A549 (cell line): ENCODE data around the gene CLDN7. TPM values are rescaled to one million over a fixed set of nuclear protein-coding genes. Genes with fewer than 3 reads are reported as not detected.

ENCODE experiments used
- ATAC-seq, 2 experiments: fragments of 200-7000 bp in 1 of 2; fragments of >200 bp in 1 of 2; cut with Nextera tagmentation in 1 of 2; cut with Tn5 transposase in 1 of 2; 3 replicates each; pipeline versions ENCODE4 v1.8.0 to v1.9.1; 2018 to 2020; ENCODE audit warnings: mild to moderate bottlenecking in 1 of 2, moderate library complexity in 1 of 2
- CTCF ChIA-PET: fragments of 300-600 bp; sonication (Branson Sonifier 250); formaldehyde crosslinking; extraction: SDS; loops from one replicate; lab custom pipeline; 2021; ENCODE audit warnings: antibody characterized with exemption, inconsistent platforms; lab: Yijun Ruan, JAX
- POLR2A ChIA-PET: fragments of 350-600 bp; formaldehyde crosslinking; extraction: SDS; loops from one replicate; lab custom pipeline; 2021; ENCODE audit warnings: antibody characterized with exemption, inconsistent platforms; lab: Yijun Ruan, JAX
- DNase-seq, 2 experiments: peaks; one replicate each; pipeline versions ENCODE4 v3.0.0 to v3.0.0-alpha.2; 2011 to 2016; ENCODE audit warnings: low read depth in 1 of 2, low spot score in 1 of 2
- FAIRE-seq: peaks from 2 replicates; lab custom pipeline; 2011; peaks lifted over from hg19 to GRCh38; lab: Jason Lieb, UNC
- H3K27ac ChIP-seq, 2 experiments: fragments of >200 bp; sonication (Bioruptor Twin); formaldehyde crosslinking; 3 replicates each; pipeline ENCODE4 v1.5.1; 2016 to 2017
- H3K4me1 ChIP-seq: fragments of >200 bp; sonication (Bioruptor Twin); formaldehyde crosslinking; 3 replicates; pipeline ENCODE4 v1.6.1; 2016
- H3K4me2 ChIP-seq: fragments of >200 bp; sonication (Bioruptor Twin); formaldehyde crosslinking; 3 replicates; pipeline ENCODE4 v1.6.1; 2016
- H3K4me3 ChIP-seq: fragments of >200 bp; sonication (Bioruptor Twin); formaldehyde crosslinking; 3 replicates; pipeline ENCODE4 v1.5.1; 2016
- H3K9me3 ChIP-seq: fragments of >200 bp; sonication (Bioruptor Twin); formaldehyde crosslinking; 3 replicates; pipeline ENCODE4 v1.6.1; 2016
- BCL3 ChIP-seq: fragments of >200 bp; sonication (Bioruptor Twin); formaldehyde crosslinking; IDR thresholded peaks from 3 replicates; pipeline ENCODE4 v1.6.1; 2016
- CEBPB ChIP-seq, 2 experiments: fragments of >200 bp in 1 of 2; sonication (Bioruptor Twin) in 1 of 2; formaldehyde crosslinking in 1 of 2; IDR thresholded peaks; 2 replicates each; pipeline ENCODE4 v1.6.1; 2012 to 2016
- CHD2 ChIP-seq: fragments of 150-350 bp; IDR thresholded peaks from 2 replicates; pipeline ENCODE4 v1.6.1; 2014; ENCODE audit warnings: low read length; ENCODE audit not compliant: partially characterized antibody
- CHD4 ChIP-seq: fragments of 200-600 bp; sonication (generic); IDR thresholded peaks from 2 replicates; pipeline ENCODE4 v1.6.1; 2016; ENCODE audit warnings: antibody characterized with exemption, mild to moderate bottlenecking, borderline replicate concordance
- CTCF ChIP-seq: fragments of >200 bp; sonication (Bioruptor Twin); formaldehyde crosslinking; IDR thresholded peaks from 3 replicates; pipeline ENCODE4 v1.5.1; 2016
- FOSL2 ChIP-seq, 2 experiments: fragments of 450-650 bp in 1 of 2; fragments of >200 bp in 1 of 2; sonication (Bioruptor Twin) in 1 of 2; formaldehyde crosslinking; IDR thresholded peaks; 2 replicates each; pipeline versions ENCODE4 v1.5.0 to v1.6.1; 2016 to 2020; ENCODE audit warnings: mild to moderate bottlenecking in 1 of 2, moderate library complexity in 1 of 2
- GATA3 ChIP-seq: IDR thresholded peaks from 2 replicates; pipeline ENCODE4 v1.6.1; 2012; ENCODE audit warnings: borderline replicate concordance
- HMGXB4 ChIP-seq: fragments of 250-450 bp; sonication (Bioruptor Pico); IDR thresholded peaks from 2 replicates; pipeline ENCODE4 v1.5.0; 2021; ENCODE audit warnings: mild to moderate bottlenecking, moderate library complexity, borderline replicate concordance
- HOXA7 ChIP-seq: fragments of 250-450 bp; sonication (Bioruptor Pico); IDR thresholded peaks from 2 replicates; pipeline ENCODE4 v1.5.0; 2020; ENCODE audit warnings: mild to moderate bottlenecking, moderate library complexity
- HOXB5 ChIP-seq: fragments of 250-450 bp; sonication (Bioruptor Pico); IDR thresholded peaks from 2 replicates; pipeline ENCODE4 v1.5.0; 2020; ENCODE audit warnings: mild to moderate bottlenecking, moderate library complexity
- JUNB ChIP-seq: fragments of >200 bp; sonication (Bioruptor Twin); formaldehyde crosslinking; IDR thresholded peaks from 2 replicates; pipeline ENCODE4 v1.6.1; 2016
- MAX ChIP-seq: IDR thresholded peaks from 2 replicates; pipeline ENCODE4 v1.6.1; 2012
- MYC ChIP-seq: IDR thresholded peaks from 2 replicates; pipeline ENCODE4 v1.6.1; 2012; ENCODE audit warnings: mild to moderate bottlenecking, inconsistent platforms, low read length, improper control_type of control experiment, borderline replicate concordance
- NFE2L2 ChIP-seq: fragments of 150-350 bp; conservative IDR thresholded peaks from 2 replicates; pipeline ENCODE4 v1.6.1; 2014; ENCODE audit warnings: low read length
- NR3C1 ChIP-seq: fragments of >200 bp; sonication (Bioruptor Twin); formaldehyde crosslinking; IDR thresholded peaks from 3 replicates; pipeline ENCODE4 v1.6.1; 2017
- PBX3 ChIP-seq: IDR thresholded peaks from 2 replicates; pipeline ENCODE4 v1.6.1; 2012
- PHF8 ChIP-seq: fragments of 200-600 bp; sonication (generic); IDR thresholded peaks from 2 replicates; pipeline ENCODE4 v1.6.1; 2016; ENCODE audit warnings: low read depth, mild to moderate bottlenecking, antibody characterized with exemption, moderate library complexity, borderline replicate concordance
- RAD21 ChIP-seq, 2 experiments: fragments of >200 bp in 1 of 2; sonication (Bioruptor Twin) in 1 of 2; formaldehyde crosslinking in 1 of 2; IDR thresholded peaks in 1 of 2; conservative IDR thresholded peaks in 1 of 2; 2 replicates in 1 of 2; 3 replicates in 1 of 2; pipeline ENCODE4 v1.6.1; 2012 to 2018; ENCODE audit warnings: inconsistent platforms in 1 of 2
- REST ChIP-seq: fragments of 200-600 bp; sonication (generic); IDR thresholded peaks from 2 replicates; pipeline ENCODE4 v1.6.1; 2016; ENCODE audit warnings: antibody characterized with exemption, mild to moderate bottlenecking, moderate library complexity
- RNF2 ChIP-seq: fragments of 200-600 bp; sonication (generic); IDR thresholded peaks from 2 replicates; pipeline ENCODE4 v1.6.1; 2016; ENCODE audit warnings: low read depth, mild to moderate bottlenecking, antibody characterized with exemption, moderate library complexity, borderline replicate concordance
- SMC3 ChIP-seq: fragments of >200 bp; sonication (Bioruptor Twin); formaldehyde crosslinking; IDR thresholded peaks from 3 replicates; pipeline ENCODE4 v1.6.1; 2018; ENCODE audit warnings: inconsistent platforms
- TFCP2L1 ChIP-seq: fragments of 250-450 bp; sonication (Bioruptor Pico); IDR thresholded peaks from 2 replicates; pipeline ENCODE4 v1.5.0; 2021; ENCODE audit warnings: mild to moderate bottlenecking
- USF2 ChIP-seq: fragments of 450-650 bp; IDR thresholded peaks from 2 replicates; pipeline ENCODE4 v1.6.1; 2014; ENCODE audit warnings: antibody characterized with exemption
- ZFP36 ChIP-seq: fragments of 450-650 bp; IDR thresholded peaks from 2 replicates; pipeline ENCODE4 v1.6.1; 2014; ENCODE audit warnings: borderline replicate concordance; ENCODE audit not compliant: partially characterized antibody
- ZNF302 ChIP-seq: fragments of 250-450 bp; sonication (Bioruptor Pico); IDR thresholded peaks from 2 replicates; pipeline ENCODE4 v1.9.0; 2021; ENCODE audit warnings: inconsistent platforms, mild to moderate bottlenecking, moderate library complexity
- WGBS: methylation state at CpG from one replicate; pipeline ENCODE4 v1.1.6; 2017; ENCODE audit errors: missing lambda C conversion rate; 5-methylcytosine and 5-hydroxymethylcytosine counted together
- polyA plus RNA-seq, 4 experiments: library from polyadenylated mRNA; depleted of rRNA in 3 of 4; stranded (reverse); fragments of >200 nt; fragmentation: RNase III in 1 of 4; extraction: RNeasy Plus Mini Kit Qiagen cat#74134 plus additional on column Dnase treatment in 1 of 4; gene quantifications; 2 replicates in 3 of 4; 3 replicates in 1 of 4; pipeline ENCODE4 v1.2.3, GENCODE V29; 2011 to 2017

Gene CLDN7
- polyA plus RNA-seq, 2 of the 4 experiments (the other 2 are of a cell fraction), result 0.97 to 4.2 TPM

- peak; percentile 11 to 16; a peak in 4 of 6 replicates for ATAC-seq
- 11% methylated on average over 15 of the region's 15 CpGs for WGBS
These were observed 48.4 kb downstream of the CLDN7 start for GRCh38 chr17:7213895-7214299.

More at GRCh38 chr17:7213895-7214299, 48.4 kb downstream of the CLDN7 start:
- DNase-seq (peak; percentile 94 to 96), FAIRE-seq (peak; percentile 63)
- H3K4me2 ChIP-seq, result peak overlapping the region; percentile 96
- CTCF ChIA-PET, result interaction anchor here (0.7 to 3.7 kb wide), 18 partner anchors 10 to 169 kb away, joined by 3 to 24 read pairs (median 4); partner anchors contain the start of genes DVL2, PHF23 and SLC16A11
- peak overlapping the region; percentile 47 for H3K4me3 ChIP-seq
- POLR2A ChIA-PET, result interaction anchor here (0.9 kb wide), 1 partner anchor 43 kb away, joined by 3 read pairs; no protein-coding TSS in a partner anchor
- H3K4me1 ChIP-seq, result peaks cover 37% of the 10 kb centered on the region
- TF ChIP-seq ZFP36 (no peak), NR3C1 (no peak), TFCP2L1 (CRISPR knock-in tag) (peak; percentile 72), JUNB (no peak), HMGXB4 (CRISPR knock-in tag) (no peak), BCL3 (no peak), PHF8 (no peak), RNF2 (no peak), REST (no peak), NFE2L2 (no peak), CHD4 (no peak), GATA3 (no peak), PBX3 (no peak), CHD2 (peak; percentile 62), MYC (no peak), HOXB5 (CRISPR knock-in tag) (no peak), HOXA7 (CRISPR knock-in tag) (no peak), ZNF302 (CRISPR knock-in tag) (no peak), RAD21 (conservative IDR thresholded peaks at IDR 0.05 in 1 of 2, IDR thresholded peaks at IDR 0.05 in 1 of 2) (peak in 1 of 2 experiments; percentile 33; a peak in 1 of 5 replicates), CEBPB (IDR thresholded peaks at IDR 0.05) (no peak), MAX (no peak), SMC3 (peak; percentile 39), CTCF (peak; percentile 64), USF2 (no peak), FOSL2 (IDR thresholded peaks at IDR 0.05) (no peak), FOSL2 (CRISPR knock-in tag; IDR thresholded peaks at IDR 0.05) (0 out of 2 replicates have a peak, but pooled peaks have one; percentile 4)
- TF ChIP-seq, all 56 proteins: peak for 6
- no peaks in the 10 kb centered on the region for H3K9me3 ChIP-seq
- H3K27ac ChIP-seq, result peak overlapping the region; percentile 12 to 79; a peak in 4 of 6 replicates
